CD14-positive monocyte (primary cell): ENCODE results near the gene TUBA4A. TPM values are rescaled to one million over a fixed set of nuclear protein-coding genes. Genes with fewer than 3 reads are reported as not detected.
"Not testable (repeated sequence)": the region's sequence is repeated elsewhere in the genome, so short reads cannot be mapped to it uniquely, and the experiment has no call there.

Source experiments
- DNase-seq, 3 donors: peaks; one replicate each; pipeline ENCODE4 v3.0.0-alpha.2; 2011 to 2022
- H2AFZ ChIP-seq: 2 replicates; pipeline ENCODE4 v1.6.0; 2012; ENCODE audit warnings: mild to moderate bottlenecking, low read depth, low read length, inconsistent platforms; ENCODE audit not compliant: insufficient read depth, poor library complexity, severe bottlenecking
- H3K27ac ChIP-seq, 2 donors: 1 replicate in 1 of 2; 2 replicates in 1 of 2; pipeline ENCODE4 v1.5.1; 2012 to 2013; ENCODE audit warnings: low read length in 2 of 2, control low read depth in 1 of 2, inconsistent platforms in 1 of 2, low read depth in 1 of 2, mild to moderate bottlenecking in 1 of 2
- H3K27me3 ChIP-seq, 2 donors: one replicate each; pipeline versions ENCODE4 v1.6.0 to v1.6.1; 2011 to 2013; ENCODE audit warnings: low read length in 2 of 2; ENCODE audit not compliant: control insufficient read depth in 2 of 2, insufficient read depth in 2 of 2
- H3K36me3 ChIP-seq, 2 donors: replicated peaks in 1 of 2; 1 replicate in 1 of 2; 2 replicates in 1 of 2; pipeline versions ENCODE4 v1.5.1 to v1.6.1; 2012 to 2013; ENCODE audit warnings: low read length in 2 of 2, control low read depth in 1 of 2, inconsistent platforms in 1 of 2, mild to moderate bottlenecking in 1 of 2; ENCODE audit not compliant: insufficient read depth in 2 of 2, control insufficient read depth in 1 of 2
- H3K4me1 ChIP-seq, 2 donors: 1 replicate in 1 of 2; 2 replicates in 1 of 2; pipeline versions ENCODE4 v1.5.1 to v1.6.1; 2012 to 2013; ENCODE audit warnings: low read length in 2 of 2, control low read depth in 1 of 2, inconsistent platforms in 1 of 2, mild to moderate bottlenecking in 1 of 2, moderate library complexity in 1 of 2; ENCODE audit not compliant: insufficient read depth in 2 of 2, control insufficient read depth in 1 of 2
- H3K4me2 ChIP-seq: replicated peaks from 2 replicates; pipeline ENCODE3; 2012; ENCODE audit warnings: low read length, moderate library complexity, mild to moderate bottlenecking; ENCODE audit not compliant: poor library complexity, severe bottlenecking; ENCODE audit errors: extremely low read depth
- H3K4me3 ChIP-seq, 3 experiments: fragments of 200-600 bp in 1 of 3; sonication (generic) in 1 of 3; replicated peaks in 1 of 3; 1 replicate in 2 of 3; 2 replicates in 1 of 3; pipeline ENCODE4 v1.5.1; 2011 to 2013; ENCODE audit warnings: low read length in 3 of 3, mild to moderate bottlenecking in 3 of 3, control low read depth in 2 of 3, low read depth in 2 of 3, inconsistent platforms in 1 of 3, moderate library complexity in 1 of 3
- H3K79me2 ChIP-seq: 2 replicates; pipeline ENCODE4 v1.6.0; 2012; ENCODE audit warnings: mild to moderate bottlenecking, control low read depth, inconsistent platforms, low read length, moderate library complexity; ENCODE audit not compliant: insufficient read depth
- H3K9ac ChIP-seq: 2 replicates; pipeline ENCODE4 v1.6.0; 2017; ENCODE audit warnings: low read length, mild to moderate bottlenecking; ENCODE audit not compliant: insufficient read depth, poor library complexity, severe bottlenecking
- H3K9me3 ChIP-seq, 2 donors: replicated peaks in 1 of 2; 1 replicate in 1 of 2; 2 replicates in 1 of 2; pipeline versions ENCODE4 v1.5.1 to v1.6.1; 2012 to 2013; ENCODE audit warnings: low read length in 2 of 2, control low read depth in 1 of 2; ENCODE audit not compliant: control insufficient read depth in 1 of 2, insufficient read depth in 1 of 2
- H4K20me1 ChIP-seq: 2 replicates; pipeline ENCODE4 v1.6.0; 2012; ENCODE audit warnings: mild to moderate bottlenecking, low read length, control low read depth, moderate library complexity; ENCODE audit not compliant: insufficient read depth
- H3K27ac Mint-ChIP-seq, 7 donors: one replicate each; pipeline ENCODE4 v1.8.0; 2020; ENCODE audit warnings: mild to moderate bottlenecking in 7 of 7, mixed read lengths in 7 of 7, moderate library complexity in 6 of 7, inconsistent platforms in 2 of 7
- H3K27me3 Mint-ChIP-seq, 3 donors: one replicate each; pipeline ENCODE4 v1.8.0; 2021 to 2022; ENCODE audit warnings: low read depth in 3 of 3, mild to moderate bottlenecking in 3 of 3, mixed read lengths in 3 of 3, moderate library complexity in 3 of 3, inconsistent platforms in 1 of 3
- H3K36me3 Mint-ChIP-seq, 2 donors: one replicate each; pipeline ENCODE4 v1.8.0; 2020; ENCODE audit warnings: mixed read lengths in 2 of 2, inconsistent platforms in 1 of 2, mild to moderate bottlenecking in 1 of 2
- H3K4me1 Mint-ChIP-seq: one replicate; pipeline ENCODE4 v1.8.0; 2020; ENCODE audit warnings: mild to moderate bottlenecking, mixed read lengths
- H3K4me3 Mint-ChIP-seq, 2 donors: one replicate each; pipeline ENCODE4 v1.8.0; 2020; ENCODE audit warnings: mild to moderate bottlenecking in 2 of 2, mixed read lengths in 2 of 2, moderate library complexity in 1 of 2
- H3K9me3 Mint-ChIP-seq, 7 donors: one replicate each; pipeline ENCODE4 v1.8.0; 2020 to 2022; ENCODE audit warnings: mixed read lengths in 7 of 7, mild to moderate bottlenecking in 6 of 7, moderate library complexity in 6 of 7, inconsistent platforms in 2 of 7
- WGBS: methylation state at CpG from one replicate; pipeline ENCODE4 v1.1.5; 2013; ENCODE audit warnings: missing lambda C conversion rate; ENCODE audit not compliant: insufficient coverage; 5-methylcytosine and 5-hydroxymethylcytosine counted together
- intact Hi-C, 2 donors: fragments of 100-400 bp; cut with micrococcal nuclease; formaldehyde crosslinking; loops; one replicate each; pipeline versions ENCODE4 v1.15.0 to v1.15.1; 2023
- polyA plus RNA-seq, 3 donors: library from polyadenylated mRNA; depleted of rRNA in 1 of 3; unstranded in 2 of 3; stranded (reverse) in 1 of 3; fragments of 300-500 nt in 2 of 3; fragments of >200 nt in 1 of 3; fragmentation: Illumina TruSeq in 2 of 3; gene quantifications; 1 replicate in 2 of 3; 2 replicates in 1 of 3; pipeline ENCODE4 v1.2.3, GENCODE V29; 2012 to 2021
- TF ChIP-seq, protein P1 (sequence below): fragments of 200-600 bp; IDR thresholded peaks from one replicate; pipeline ENCODE4 v1.8.0; 2022; ENCODE audit warnings: antibody characterized with exemption, mild to moderate bottlenecking

Gene TUBA4A
- polyA plus RNA-seq, 3 donors: 72.7 to 452 (median 81.9) TPM

DNA sequence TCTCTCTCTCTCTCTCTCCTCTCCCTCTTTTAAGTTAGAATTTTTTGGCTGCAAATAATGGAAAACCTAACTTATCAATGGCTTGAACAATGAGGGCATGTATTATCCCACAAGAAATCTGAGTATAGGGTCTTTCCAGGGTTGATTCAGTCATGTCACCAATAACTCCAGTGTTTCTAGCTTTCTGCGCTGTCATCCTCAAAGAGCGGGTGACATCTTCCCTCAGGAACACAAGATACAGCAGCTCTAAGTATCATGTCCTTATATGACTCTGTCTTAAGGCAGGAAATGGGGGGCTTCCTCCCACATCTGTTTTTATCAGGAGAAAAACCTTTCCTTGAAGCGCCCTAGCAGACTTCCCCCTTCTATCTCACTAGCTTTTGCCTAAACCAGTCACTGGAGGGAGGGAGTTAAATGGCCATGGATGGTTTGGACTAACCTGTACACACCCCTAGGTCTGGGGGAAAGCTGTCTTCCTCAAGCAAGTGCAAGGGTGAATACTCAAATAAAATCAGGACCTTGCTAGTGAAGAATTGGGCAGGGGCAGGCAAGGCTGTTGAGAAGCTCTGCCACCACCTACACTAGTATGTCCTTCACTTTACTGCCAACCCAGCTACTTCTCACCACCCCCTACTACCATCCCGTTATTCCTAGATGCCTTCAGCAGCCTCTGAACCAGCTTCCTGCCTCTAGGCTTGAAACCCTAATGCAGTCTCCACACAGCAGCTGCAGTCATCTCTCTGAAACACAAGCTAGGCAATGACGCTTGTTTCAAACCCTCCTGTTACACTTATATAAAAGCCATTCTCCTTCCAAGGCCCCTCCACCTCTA lies 7.5 kb upstream of the TUBA4A start:
- Mint-ChIP-seq H3K27me3 (peaks cover 3 to 17% (median 5%) of the 10 kb centered on the region in 3 donors), H3K27ac (no peak overlapping the region), H3K4me1 (no peaks in the 10 kb centered on the region), H3K36me3 (no peaks in the 10 kb centered on the region), H3K4me3 (peak overlapping the region; percentile 10 to 42), H3K9me3 (no peaks in the 10 kb centered on the region)
- H3K36me3 ChIP-seq: no peaks in the 10 kb centered on the region
- no peaks in the 10 kb centered on the region for H3K4me1 ChIP-seq
- intact Hi-C loops: no loop called here
- no peak overlapping the region for H3K9ac ChIP-seq
- H4K20me1 ChIP-seq: no peaks in the 10 kb centered on the region
- TF ChIP-seq, protein P1, sequence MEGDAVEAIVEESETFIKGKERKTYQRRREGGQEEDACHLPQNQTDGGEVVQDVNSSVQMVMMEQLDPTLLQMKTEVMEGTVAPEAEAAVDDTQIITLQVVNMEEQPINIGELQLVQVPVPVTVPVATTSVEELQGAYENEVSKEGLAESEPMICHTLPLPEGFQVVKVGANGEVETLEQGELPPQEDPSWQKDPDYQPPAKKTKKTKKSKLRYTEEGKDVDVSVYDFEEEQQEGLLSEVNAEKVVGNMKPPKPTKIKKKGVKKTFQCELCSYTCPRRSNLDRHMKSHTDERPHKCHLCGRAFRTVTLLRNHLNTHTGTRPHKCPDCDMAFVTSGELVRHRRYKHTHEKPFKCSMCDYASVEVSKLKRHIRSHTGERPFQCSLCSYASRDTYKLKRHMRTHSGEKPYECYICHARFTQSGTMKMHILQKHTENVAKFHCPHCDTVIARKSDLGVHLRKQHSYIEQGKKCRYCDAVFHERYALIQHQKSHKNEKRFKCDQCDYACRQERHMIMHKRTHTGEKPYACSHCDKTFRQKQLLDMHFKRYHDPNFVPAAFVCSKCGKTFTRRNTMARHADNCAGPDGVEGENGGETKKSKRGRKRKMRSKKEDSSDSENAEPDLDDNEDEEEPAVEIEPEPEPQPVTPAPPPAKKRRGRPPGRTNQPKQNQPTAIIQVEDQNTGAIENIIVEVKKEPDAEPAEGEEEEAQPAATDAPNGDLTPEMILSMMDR: no peak
- no peak overlapping the region for H3K27ac ChIP-seq
- H3K4me3 ChIP-seq: no peak overlapping the region
- no peaks in the 10 kb centered on the region for H3K9me3 ChIP-seq
- H2AFZ ChIP-seq: no peak overlapping the region
- H3K4me2 ChIP-seq: no peak overlapping the region
- H3K79me2 ChIP-seq: no peaks in the 10 kb centered on the region
- no peak for DNase-seq
- H3K27me3 ChIP-seq: no peaks in the 10 kb centered on the region
- 67% methylated on average over 2 of the region's 5 CpGs for WGBS

DNA sequence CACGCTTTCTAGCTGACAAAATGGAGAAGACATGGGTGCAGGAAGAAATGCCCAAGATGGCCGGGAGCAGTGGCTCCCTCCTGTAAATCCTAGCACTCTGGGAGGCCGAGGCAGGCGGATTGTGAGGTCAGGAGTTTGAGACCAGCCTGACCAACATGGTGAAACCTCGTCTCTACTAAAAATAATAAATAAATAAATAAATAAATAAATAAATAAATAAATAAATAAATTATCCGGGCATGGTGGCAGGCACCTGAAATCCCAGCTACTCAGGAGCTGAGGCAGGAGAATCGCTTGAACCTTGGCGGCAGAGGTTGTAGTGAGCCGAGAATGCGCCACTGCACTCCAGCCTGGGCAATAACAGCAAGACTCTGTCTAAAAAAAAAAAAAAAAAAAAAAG lies 5.2 kb upstream of the TUBA4A start:
- H3K4me1 Mint-ChIP-seq, H3K27me3 ChIP-seq, H3K4me2 ChIP-seq, H3K27ac ChIP-seq, H3K9me3 ChIP-seq, H3K36me3 ChIP-seq, H3K4me3 Mint-ChIP-seq, H3K9me3 Mint-ChIP-seq, H3K27ac Mint-ChIP-seq, intact Hi-C loops, DNase-seq, H4K20me1 ChIP-seq, H2AFZ ChIP-seq, H3K79me2 ChIP-seq, H3K4me3 ChIP-seq, H3K9ac ChIP-seq, H3K36me3 Mint-ChIP-seq: not testable (repeated sequence)
- WGBS: 100% methylated on average over 1 of the region's 10 CpGs
- H3K27me3 Mint-ChIP-seq: peaks cover 3 to 13% (median 5%) of the 10 kb centered on the region in 3 donors
- peaks cover 9 to 13% of the 10 kb centered on the region in 2 donors for H3K4me1 ChIP-seq
